ENCODE measurements around the gene PVALEF. TPM values are rescaled to one million over a fixed set of nuclear protein-coding genes. Genes with fewer than 3 reads are reported as not detected.

The PVALEF gene
- polyA plus RNA-seq, 1 of the 3 experiments (the other 2 are of a cell fraction) = not detected

DNA sequence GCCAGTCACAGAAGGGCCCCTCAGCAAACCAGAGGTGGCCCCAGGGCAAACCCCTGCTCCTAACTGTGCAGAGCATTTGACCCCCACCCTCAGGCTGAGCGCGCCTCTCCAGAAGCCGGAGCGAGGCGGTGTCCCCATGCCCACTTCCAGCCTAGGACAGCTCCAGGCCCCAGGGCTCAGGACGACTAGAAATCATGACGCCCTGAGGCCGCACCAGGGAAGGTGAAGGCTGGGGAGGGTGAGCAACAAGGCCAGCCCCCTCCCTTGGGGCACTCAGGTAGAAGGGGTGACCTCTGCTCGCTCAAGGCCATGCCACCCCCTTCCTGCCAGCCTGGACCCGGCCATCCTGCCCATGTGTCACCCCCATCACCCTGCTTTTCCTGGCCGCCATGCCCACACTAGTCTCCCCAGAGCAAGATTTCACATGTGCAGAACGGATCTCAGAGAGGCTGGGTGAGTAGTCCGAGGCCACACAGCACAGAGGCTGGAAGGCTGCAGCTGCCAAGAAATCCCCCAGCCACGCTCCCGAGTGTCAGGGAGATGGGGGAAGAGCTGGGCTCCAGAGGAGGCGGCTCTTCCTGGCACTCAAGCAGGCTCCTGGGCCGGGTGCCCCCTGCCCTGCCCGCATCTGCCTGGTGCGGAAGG lies 2.1 kb upstream of the PVALEF start (continued):
- TF ChIP-seq, protein P1, sequence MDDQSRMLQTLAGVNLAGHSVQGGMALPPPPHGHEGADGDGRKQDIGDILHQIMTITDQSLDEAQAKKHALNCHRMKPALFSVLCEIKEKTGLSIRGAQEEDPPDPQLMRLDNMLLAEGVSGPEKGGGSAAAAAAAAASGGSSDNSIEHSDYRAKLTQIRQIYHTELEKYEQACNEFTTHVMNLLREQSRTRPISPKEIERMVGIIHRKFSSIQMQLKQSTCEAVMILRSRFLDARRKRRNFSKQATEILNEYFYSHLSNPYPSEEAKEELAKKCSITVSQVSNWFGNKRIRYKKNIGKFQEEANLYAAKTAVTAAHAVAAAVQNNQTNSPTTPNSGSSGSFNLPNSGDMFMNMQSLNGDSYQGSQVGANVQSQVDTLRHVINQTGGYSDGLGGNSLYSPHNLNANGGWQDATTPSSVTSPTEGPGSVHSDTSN (IDR thresholded peaks at IDR 0.05) = no peak
- TF ChIP-seq POLR2AphosphoS5 (IDR thresholded peaks at IDR 0.05; ENCODE audit: low read depth, low read length) = no peak
- TF ChIP-seq FOXM1 (IDR thresholded peaks at IDR 0.05; ENCODE audit: low read depth) = no peak

DNA sequence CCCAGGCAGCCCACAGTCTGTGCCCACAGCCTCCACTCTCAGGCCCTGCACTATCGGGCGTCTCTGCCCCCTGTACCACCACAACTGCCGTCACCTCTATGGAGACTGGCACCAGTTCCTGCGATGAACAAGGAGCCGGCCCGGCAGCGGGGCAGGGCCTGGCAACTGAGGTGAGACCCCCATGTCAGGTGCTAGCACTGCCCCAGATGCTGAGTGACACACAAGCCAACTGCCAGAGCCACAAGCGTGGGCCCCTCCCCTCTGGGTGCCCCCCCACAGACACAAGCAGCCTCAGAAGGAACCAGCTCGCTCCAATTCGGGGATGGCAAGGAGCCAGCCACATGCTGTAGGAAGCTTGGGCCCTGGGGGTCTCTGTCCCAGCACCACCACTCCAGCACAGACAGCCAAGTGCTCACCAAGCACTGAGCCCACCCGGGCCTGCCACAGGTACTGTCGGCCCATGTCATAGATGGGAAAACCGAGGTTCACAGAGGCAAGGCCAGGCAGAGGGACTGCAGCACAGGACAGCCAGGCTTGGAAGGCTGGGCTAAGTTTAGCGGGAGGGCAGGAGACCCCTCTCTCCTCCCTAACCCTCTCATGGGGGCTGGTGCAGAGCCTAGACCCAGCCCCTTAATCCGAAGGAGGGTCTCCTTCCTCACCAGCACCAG lies 1.5 kb upstream of the PVALEF start:
- Histone ChIP-seq H3F3A (replicated peaks; ENCODE audit: insufficient read depth) (peaks cover 12% of the 10 kb centered on the region), H3K9me2 (no peaks in the 10 kb centered on the region), H3K4me1 (ENCODE audit: control insufficient read depth in 1 of 2, insufficient read depth in 2 of 2, low read depth in 1 of 2, low read length in 1 of 2) (peaks cover 0 to 26% of the 10 kb centered on the region in 2 experiments; a peak in 1 of 4 replicates), H3K9me3 (no peaks in the 10 kb centered on the region), H3K9ac (no peak overlapping the region), H3K4me2 (no peak overlapping the region), H3K79me2 (ENCODE audit: insufficient read depth) (no peaks in the 10 kb centered on the region), H2AFZ (ENCODE audit: low read depth) (no peak overlapping the region), H3K27ac (ENCODE audit: low read depth in 2 of 2, low read length in 1 of 2) (peak overlapping the region in 1 of 2 experiments; percentile 85; a peak in 1 of 4 replicates), H3K27me3 (ENCODE audit: insufficient read depth) (peaks cover 22% of the 10 kb centered on the region; the same call in 1 of the 2 replicates), H3K4me3 (ENCODE audit: low read depth in 2 of 2, low read length in 1 of 2) (no peak overlapping the region), H4K20me1 (ENCODE audit: insufficient read depth) (no peaks in the 10 kb centered on the region), H3K36me3 (replicated peaks in 1 of 2; ENCODE audit: control insufficient read depth in 1 of 2, insufficient read depth in 2 of 2, low read length in 1 of 2) (no peaks in the 10 kb centered on the region)
- POLR2A ChIA-PET = no interaction called here
- CTCF ChIA-PET = interaction anchor here (0.6 to 4.3 kb wide), 6 partner anchors 11 to 62 kb away, joined by 4 to 42 read pairs (median 8); no protein-coding TSS in a partner anchor
- 75% methylated on average over 12 of the region's 15 CpGs for WGBS (ENCODE audit: low lambda C conversion rate)
- TF ChIP-seq RXRA (IDR thresholded peaks at IDR 0.05; ENCODE audit: borderline replicate concordance, low read depth) (no peak), FOSL2 (IDR thresholded peaks at IDR 0.05; ENCODE audit: borderline replicate concordance, low read depth) (no peak), POLR2AphosphoS5 (IDR thresholded peaks at IDR 0.05; ENCODE audit: low read depth, low read length) (no peak), ELF1 (IDR thresholded peaks at IDR 0.05) (no peak), MEF2A (IDR thresholded peaks at IDR 0.05; ENCODE audit: borderline replicate concordance, low read depth) (no peak), FOXJ3 (CRISPR knock-in tag; IDR thresholded peaks at IDR 0.05) (no peak), RCOR1 (IDR thresholded peaks at IDR 0.05; ENCODE audit: low read length) (no peak), YY1 (IDR thresholded peaks at IDR 0.05; ENCODE audit: low read depth) (no peak)
- TF ChIP-seq, protein P2, sequence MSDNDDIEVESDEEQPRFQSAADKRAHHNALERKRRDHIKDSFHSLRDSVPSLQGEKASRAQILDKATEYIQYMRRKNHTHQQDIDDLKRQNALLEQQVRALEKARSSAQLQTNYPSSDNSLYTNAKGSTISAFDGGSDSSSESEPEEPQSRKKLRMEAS (IDR thresholded peaks at IDR 0.05; ENCODE audit: low read depth) = no peak
- TF ChIP-seq, protein P3, sequence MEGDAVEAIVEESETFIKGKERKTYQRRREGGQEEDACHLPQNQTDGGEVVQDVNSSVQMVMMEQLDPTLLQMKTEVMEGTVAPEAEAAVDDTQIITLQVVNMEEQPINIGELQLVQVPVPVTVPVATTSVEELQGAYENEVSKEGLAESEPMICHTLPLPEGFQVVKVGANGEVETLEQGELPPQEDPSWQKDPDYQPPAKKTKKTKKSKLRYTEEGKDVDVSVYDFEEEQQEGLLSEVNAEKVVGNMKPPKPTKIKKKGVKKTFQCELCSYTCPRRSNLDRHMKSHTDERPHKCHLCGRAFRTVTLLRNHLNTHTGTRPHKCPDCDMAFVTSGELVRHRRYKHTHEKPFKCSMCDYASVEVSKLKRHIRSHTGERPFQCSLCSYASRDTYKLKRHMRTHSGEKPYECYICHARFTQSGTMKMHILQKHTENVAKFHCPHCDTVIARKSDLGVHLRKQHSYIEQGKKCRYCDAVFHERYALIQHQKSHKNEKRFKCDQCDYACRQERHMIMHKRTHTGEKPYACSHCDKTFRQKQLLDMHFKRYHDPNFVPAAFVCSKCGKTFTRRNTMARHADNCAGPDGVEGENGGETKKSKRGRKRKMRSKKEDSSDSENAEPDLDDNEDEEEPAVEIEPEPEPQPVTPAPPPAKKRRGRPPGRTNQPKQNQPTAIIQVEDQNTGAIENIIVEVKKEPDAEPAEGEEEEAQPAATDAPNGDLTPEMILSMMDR (IDR thresholded peaks at IDR 0.05) = no peak
- TF ChIP-seq, protein P1 (IDR thresholded peaks at IDR 0.05) = no peak
- TF ChIP-seq, protein P4, sequence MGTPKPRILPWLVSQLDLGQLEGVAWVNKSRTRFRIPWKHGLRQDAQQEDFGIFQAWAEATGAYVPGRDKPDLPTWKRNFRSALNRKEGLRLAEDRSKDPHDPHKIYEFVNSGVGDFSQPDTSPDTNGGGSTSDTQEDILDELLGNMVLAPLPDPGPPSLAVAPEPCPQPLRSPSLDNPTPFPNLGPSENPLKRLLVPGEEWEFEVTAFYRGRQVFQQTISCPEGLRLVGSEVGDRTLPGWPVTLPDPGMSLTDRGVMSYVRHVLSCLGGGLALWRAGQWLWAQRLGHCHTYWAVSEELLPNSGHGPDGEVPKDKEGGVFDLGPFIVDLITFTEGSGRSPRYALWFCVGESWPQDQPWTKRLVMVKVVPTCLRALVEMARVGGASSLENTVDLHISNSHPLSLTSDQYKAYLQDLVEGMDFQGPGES (IDR thresholded peaks at IDR 0.05; ENCODE audit: low read depth, low read length) = no peak
- TF ChIP-seq, protein P5, sequence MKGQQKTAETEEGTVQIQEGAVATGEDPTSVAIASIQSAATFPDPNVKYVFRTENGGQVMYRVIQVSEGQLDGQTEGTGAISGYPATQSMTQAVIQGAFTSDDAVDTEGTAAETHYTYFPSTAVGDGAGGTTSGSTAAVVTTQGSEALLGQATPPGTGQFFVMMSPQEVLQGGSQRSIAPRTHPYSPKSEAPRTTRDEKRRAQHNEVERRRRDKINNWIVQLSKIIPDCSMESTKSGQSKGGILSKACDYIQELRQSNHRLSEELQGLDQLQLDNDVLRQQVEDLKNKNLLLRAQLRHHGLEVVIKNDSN (IDR thresholded peaks at IDR 0.05; ENCODE audit: borderline replicate concordance, low read depth) = no peak
- TF ChIP-seq, protein P6, sequence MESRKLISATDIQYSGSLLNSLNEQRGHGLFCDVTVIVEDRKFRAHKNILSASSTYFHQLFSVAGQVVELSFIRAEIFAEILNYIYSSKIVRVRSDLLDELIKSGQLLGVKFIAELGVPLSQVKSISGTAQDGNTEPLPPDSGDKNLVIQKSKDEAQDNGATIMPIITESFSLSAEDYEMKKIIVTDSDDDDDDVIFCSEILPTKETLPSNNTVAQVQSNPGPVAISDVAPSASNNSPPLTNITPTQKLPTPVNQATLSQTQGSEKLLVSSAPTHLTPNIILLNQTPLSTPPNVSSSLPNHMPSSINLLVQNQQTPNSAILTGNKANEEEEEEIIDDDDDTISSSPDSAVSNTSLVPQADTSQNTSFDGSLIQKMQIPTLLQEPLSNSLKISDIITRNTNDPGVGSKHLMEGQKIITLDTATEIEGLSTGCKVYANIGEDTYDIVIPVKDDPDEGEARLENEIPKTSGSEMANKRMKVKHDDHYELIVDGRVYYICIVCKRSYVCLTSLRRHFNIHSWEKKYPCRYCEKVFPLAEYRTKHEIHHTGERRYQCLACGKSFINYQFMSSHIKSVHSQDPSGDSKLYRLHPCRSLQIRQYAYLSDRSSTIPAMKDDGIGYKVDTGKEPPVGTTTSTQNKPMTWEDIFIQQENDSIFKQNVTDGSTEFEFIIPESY (IDR thresholded peaks at IDR 0.05; ENCODE audit: borderline replicate concordance, low read depth) = no peak
- no peak for DNase-seq
